GM18526 (cell line): ENCODE data around the gene MRO.

ENCODE experiments used
- POLR2A ChIP-seq: IDR thresholded peaks from 3 replicates; pipeline ENCODE4 v1.6.1; 2011; ENCODE audit not compliant: insufficient read length; ENCODE audit errors: extremely low read depth

Gene MRO

GRCh38 chr18:50783553-50783952 lies 36.3 kb downstream of the MRO start:
- TF ChIP-seq POLR2A: no peak

GRCh38 chr18:50776383-50776782 lies 43.4 kb downstream of the MRO start:
- TF ChIP-seq POLR2A: no peak

DNA sequence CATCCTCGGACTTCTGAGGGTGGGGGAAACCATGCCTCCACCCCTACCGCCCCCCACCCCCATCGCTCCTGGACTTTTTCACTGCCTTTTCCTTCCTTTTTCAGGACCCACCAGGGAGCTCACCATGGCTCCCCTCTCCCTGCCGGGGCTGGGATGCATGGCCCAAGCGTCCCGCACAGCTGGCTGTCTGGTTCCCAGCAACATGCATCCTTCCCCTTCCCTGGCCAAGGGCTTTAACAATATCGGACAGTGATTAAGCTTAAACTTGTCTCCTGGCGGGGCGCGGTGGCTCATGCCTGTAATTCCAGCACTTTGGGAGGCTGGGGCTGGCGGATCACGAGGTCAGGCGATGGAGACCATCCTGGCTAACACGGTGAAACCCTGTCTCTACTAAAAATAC lies 44.1 kb downstream of the MRO start:
- no peak for TF ChIP-seq POLR2A

GRCh38 chr18:50775207-50775606 lies 44.6 kb downstream of the MRO start:
- no peak for TF ChIP-seq POLR2A

DNA sequence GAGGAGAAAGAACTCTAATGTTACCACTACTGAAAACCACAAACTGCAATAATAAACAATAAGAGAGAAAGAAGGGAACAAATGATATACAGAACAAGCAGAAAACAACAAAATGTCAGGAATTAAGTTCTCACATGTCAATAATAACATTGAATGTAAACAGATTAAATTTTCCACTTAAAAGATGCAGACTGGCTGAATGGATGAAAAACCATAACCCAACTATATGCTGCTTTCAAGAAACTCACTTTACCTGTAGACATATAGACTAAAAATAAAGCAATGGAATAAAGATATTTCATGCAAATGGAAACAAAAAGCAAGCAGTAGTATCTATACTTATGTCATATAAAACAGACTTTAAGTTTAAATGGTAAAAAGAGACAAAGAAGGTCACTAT lies 50.4 kb downstream of the MRO start:
- no peak for TF ChIP-seq POLR2A

GRCh38 chr18:50757358-50757757 lies 62.5 kb downstream of the MRO start:
- TF ChIP-seq POLR2A: no peak

- TF ChIP-seq POLR2A: no peak
These were observed 65.5 kb downstream of the MRO start for GRCh38 chr18:50754297-50754696.

GRCh38 chr18:50753311-50753710 lies 66.5 kb downstream of the MRO start:
- TF ChIP-seq POLR2A: no peak

- TF ChIP-seq POLR2A: no peak
These were observed 67.9 kb downstream of the MRO start for GRCh38 chr18:50751947-50752346.

DNA sequence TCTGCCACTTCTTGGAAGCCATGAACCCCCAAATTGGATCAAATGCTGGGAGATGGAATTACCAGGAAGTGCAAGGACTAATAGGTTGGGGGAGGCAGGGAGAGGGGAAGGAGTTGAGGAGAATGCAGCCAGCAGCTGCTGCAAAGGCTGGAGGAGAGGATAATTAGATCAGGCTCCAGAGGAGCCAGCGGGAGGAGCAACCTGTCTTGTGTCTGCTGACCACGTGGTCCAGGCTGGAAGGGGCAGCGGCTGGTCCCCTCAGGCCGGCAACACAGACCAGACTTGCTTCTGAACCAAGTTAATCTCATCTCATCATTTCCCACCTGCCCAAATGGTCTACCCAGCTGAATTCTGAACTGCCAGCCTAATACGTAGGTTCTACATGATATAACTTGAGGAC lies 68.3 kb downstream of the MRO start:
- TF ChIP-seq POLR2A: no peak

- TF ChIP-seq POLR2A: no peak
These were observed 69.3 kb downstream of the MRO start for GRCh38 chr18:50750546-50750945.

DNA sequence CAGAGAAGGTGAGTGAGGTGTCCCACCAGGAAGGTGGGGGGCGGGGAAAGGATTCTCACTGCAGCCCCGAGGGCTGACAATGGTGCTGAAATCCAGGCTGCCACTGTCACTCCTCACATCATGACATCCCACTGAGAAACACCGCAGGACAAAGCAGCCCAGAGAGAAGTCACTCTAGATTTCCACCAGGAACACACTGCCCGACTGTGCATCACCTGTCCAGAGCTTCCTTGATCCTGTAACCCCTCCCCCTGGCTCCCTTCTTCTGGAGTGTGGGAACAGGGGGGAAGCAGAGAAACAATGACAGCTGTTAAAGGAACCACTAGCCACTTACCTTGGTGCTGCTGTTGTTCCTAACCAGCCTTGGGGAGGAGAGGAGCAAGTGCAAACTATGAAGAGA lies 69.9 kb downstream of the MRO start:
- no peak for TF ChIP-seq POLR2A

- no peak for TF ChIP-seq POLR2A
These were observed 70.4 kb downstream of the MRO start for GRCh38 chr18:50749421-50749820.

DNA sequence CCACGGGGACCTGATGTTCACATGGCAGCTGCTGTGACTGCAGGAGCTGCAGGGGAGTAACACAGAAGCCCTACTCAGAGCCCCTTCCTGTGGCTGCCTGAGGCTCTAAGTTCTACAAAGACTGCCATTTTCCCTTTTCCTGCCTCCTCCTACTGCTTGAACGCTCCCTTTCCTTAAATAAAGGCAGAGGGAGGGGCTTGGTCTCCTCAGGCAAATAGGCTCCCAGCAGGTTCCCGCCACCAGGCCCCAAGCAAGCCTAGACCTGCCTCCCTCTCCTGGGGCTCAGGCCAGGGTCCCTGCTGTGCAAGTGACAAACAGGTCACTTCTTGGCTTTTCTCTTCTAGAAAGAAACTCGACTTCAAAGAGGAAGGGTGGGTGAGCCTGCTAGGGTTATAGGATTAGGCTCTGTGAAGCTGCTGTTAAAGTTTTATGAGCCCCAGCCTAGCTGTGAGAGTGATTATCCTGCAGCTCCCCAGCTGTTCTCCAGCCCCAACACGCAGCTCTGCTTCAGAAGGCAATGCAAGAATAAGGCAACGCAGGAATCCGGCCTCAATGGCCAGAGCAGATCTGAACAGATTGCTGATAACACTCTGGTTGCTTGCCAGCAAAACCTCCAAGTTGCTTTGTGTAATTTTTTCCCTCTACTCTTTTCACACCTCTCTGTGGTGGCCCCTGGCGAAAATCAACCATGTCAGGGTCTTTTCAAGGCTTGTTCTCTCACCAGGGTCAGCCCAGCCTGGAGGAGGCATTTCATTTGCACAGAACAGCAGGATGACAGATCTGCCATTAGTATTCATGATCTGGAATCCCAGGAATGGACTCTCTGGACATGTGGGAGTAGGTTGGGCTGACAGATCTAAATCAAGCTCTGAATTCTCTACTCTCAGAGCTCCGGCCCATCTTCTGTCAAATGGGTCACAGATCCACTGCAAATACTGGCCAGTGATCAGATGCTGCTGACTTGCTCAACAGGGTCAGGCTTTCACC lies 71.3 kb downstream of the MRO start:
- TF ChIP-seq POLR2A: no peak

DNA sequence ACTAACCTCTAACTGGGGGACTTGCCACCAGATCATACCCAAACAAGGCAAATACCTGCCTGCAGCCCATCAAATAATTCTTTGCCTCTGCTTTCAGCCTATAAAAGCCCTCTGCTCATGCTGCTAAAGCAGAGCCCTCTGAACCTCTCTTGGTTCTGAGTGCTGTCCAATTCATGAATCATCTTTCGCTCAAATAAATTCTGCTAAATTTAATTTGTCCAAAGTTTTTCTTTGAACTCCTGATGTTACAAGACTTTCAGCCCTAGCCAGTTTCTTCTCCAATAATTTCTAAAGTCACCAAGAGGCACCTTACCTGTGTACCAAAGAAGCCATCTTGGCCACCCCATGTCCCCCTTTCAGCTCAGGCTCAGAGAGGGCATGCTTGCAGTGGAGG lies 72.0 kb downstream of the MRO start:
- no peak for TF ChIP-seq POLR2A

DNA sequence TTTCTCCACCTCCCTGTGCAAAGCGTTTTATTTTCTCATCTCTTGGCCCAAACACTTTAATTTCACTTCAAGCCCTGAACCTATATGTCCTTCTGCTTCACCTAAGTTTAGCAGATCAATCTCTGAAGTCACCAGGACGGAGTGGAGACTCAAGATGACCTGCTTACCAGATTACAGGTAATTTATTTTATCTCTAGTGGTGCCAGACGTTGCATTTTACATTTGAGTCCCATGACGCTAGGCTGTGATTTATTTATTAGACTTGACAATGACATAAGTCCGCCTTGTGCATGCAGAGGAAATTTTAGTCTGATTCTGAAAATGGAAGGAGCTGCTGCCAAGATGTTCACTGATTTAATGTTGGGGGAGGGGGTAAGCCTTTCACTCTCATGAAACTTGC lies 73.9 kb downstream of the MRO start:
- no peak for TF ChIP-seq POLR2A
